ENCODE results near the gene FBXW8.

Gene FBXW8

DNA sequence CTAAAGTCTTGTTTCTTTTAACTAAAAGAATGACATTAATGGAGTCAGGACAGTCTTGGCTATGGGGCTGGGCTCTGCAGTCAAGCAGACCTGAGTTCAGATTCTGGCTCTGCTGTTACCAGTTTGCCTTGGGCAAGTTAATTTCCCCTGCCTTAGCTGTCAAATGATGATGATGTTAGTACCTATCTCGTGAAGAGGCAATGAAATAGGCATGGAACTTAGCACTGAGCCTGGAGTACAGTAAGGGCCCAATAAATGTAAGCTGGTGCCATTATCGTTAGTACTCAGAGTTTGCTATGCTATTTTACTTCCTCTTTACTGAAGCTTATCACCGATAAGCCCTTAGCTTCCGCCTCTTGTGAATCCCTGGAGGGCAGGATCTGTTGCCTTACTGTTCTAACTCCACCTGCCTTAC, 8.5 kb downstream of the FBXW8 start:
- TF ChIP-seq SIN3A (IDR thresholded peaks at IDR 0.05; ENCODE audit: borderline replicate concordance, insufficient read depth, low read length) (no peak), POLR2AphosphoS5 (IDR thresholded peaks at IDR 0.05; ENCODE audit: low read depth, low read length) (no peak), FOXP2 (optimal IDR thresholded peaks at IDR 0.05; ENCODE audit: borderline replicate concordance, extremely low read depth, extremely low read length, insufficient read depth) (no peak), TAF1 (IDR thresholded peaks at IDR 0.05; ENCODE audit: borderline replicate concordance, insufficient read depth, low read length) (no peak)
- TF ChIP-seq, protein P1, sequence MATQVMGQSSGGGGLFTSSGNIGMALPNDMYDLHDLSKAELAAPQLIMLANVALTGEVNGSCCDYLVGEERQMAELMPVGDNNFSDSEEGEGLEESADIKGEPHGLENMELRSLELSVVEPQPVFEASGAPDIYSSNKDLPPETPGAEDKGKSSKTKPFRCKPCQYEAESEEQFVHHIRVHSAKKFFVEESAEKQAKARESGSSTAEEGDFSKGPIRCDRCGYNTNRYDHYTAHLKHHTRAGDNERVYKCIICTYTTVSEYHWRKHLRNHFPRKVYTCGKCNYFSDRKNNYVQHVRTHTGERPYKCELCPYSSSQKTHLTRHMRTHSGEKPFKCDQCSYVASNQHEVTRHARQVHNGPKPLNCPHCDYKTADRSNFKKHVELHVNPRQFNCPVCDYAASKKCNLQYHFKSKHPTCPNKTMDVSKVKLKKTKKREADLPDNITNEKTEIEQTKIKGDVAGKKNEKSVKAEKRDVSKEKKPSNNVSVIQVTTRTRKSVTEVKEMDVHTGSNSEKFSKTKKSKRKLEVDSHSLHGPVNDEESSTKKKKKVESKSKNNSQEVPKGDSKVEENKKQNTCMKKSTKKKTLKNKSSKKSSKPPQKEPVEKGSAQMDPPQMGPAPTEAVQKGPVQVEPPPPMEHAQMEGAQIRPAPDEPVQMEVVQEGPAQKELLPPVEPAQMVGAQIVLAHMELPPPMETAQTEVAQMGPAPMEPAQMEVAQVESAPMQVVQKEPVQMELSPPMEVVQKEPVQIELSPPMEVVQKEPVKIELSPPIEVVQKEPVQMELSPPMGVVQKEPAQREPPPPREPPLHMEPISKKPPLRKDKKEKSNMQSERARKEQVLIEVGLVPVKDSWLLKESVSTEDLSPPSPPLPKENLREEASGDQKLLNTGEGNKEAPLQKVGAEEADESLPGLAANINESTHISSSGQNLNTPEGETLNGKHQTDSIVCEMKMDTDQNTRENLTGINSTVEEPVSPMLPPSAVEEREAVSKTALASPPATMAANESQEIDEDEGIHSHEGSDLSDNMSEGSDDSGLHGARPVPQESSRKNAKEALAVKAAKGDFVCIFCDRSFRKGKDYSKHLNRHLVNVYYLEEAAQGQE (IDR thresholded peaks at IDR 0.05; ENCODE audit: insufficient read depth in 1 of 2, low read depth in 2 of 2, low read length in 2 of 2), result no peak

DNA sequence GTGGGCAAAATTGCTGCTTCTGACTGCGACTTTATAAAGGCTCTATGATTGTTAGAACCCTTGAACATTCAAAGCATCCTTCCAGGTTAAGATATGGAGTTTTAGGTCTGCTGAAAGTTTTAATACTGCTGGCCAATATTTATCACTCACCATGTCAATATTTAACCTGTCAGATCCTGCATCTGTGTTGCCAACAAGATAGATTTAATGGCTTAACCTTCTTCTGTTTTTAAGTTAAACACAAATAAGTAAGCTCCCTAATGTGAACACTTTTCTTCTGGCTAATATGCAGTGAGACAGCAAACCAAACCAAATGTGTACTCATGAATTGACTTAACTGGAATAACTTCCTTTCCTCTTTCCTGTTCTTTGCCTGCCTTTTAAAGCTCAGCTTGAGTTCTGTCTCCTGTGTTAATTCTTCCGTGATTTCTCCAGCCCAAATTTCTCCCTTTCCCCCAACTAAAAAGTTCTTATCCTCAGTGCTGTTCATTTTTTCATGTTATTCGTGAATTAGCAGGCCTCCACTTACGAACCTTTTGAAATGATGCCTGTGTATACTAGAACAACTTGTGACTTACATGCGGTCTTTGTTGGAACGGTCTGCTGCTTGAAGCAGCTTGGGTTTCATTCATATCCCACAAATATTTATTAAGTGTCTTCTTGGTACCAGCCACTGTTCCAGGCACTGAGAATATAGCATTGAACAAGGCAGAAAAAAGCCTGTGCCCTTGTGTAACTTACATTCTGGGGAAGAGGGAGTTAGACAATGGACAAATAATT, 9.1 kb downstream of the FBXW8 start:
- TF ChIP-seq SIN3A (IDR thresholded peaks at IDR 0.05; ENCODE audit: borderline replicate concordance, insufficient read depth, low read length) (no peak), POLR2AphosphoS5 (IDR thresholded peaks at IDR 0.05; ENCODE audit: low read depth, low read length) (no peak), FOXP2 (optimal IDR thresholded peaks at IDR 0.05; ENCODE audit: borderline replicate concordance, extremely low read depth, extremely low read length, insufficient read depth) (no peak), TAF1 (IDR thresholded peaks at IDR 0.05; ENCODE audit: borderline replicate concordance, insufficient read depth, low read length) (no peak)
- TF ChIP-seq, protein P1 (IDR thresholded peaks at IDR 0.05; ENCODE audit: insufficient read depth in 1 of 2, low read depth in 2 of 2, low read length in 2 of 2), result no peak

DNA sequence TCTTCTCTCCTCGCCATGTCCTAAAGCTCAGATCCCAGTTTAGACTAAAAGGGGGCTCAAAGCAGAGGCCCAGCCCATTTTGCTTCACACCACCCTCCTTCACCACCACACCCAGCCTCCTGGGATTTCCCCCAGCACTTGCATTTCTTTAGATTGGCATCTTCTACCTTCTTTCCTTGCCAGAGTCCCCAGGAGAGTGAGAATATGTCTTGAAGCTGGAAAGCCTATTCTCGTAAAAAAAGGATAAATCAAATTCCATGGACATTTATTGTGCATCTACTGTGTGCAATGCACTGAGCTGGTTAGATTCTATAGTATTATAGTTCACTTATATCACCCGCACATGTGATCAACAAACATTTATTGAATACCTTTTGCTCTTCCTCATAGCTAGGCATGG, 10.2 kb downstream of the FBXW8 start:
- no peak for TF ChIP-seq POLR2AphosphoS5 (IDR thresholded peaks at IDR 0.05; ENCODE audit: low read depth, low read length)
- TF ChIP-seq, protein P1 (IDR thresholded peaks at IDR 0.05; ENCODE audit: insufficient read depth in 1 of 2, low read depth in 2 of 2, low read length in 2 of 2), result no peak
- TF ChIP-seq SIN3A (IDR thresholded peaks at IDR 0.05; ENCODE audit: borderline replicate concordance, insufficient read depth, low read length), result no peak
- TF ChIP-seq FOXP2 (optimal IDR thresholded peaks at IDR 0.05; ENCODE audit: borderline replicate concordance, extremely low read depth, extremely low read length, insufficient read depth), result no peak
- no peak for TF ChIP-seq TAF1 (IDR thresholded peaks at IDR 0.05; ENCODE audit: borderline replicate concordance, insufficient read depth, low read length)

DNA sequence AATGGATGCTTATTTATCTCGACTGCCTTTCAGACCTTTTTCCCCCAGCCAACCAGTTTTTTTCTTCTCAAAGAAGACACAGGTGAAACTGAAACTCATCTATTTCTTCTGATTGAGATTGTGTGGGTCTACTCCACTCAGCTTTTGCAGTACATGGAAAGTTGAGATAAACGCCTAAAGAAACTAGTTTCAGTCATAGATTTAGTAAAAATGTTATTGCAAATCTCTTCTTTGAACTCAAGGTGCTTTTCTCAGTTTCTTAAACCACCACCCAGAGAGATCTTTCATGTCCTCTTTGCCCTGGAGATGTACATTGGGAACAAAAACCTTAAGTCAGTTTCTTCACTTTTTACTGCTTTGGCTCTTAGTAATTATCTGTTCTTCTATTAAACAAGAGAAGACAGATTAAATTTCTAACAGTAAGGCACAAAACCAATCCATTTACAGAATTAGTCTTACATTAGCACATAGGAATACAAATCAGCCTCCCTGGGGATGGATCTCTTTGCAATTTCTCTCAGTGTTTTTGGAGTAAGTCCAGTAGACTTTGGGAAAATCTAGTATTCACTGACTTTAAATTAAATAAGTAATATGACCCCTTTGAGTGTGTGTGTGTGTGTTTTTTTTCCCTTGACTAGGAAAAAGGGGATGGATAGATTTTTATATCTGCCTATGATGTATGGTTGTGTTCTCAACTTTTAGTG, 11.6 kb downstream of the FBXW8 start:
- no peak for TF ChIP-seq FOXP2 (optimal IDR thresholded peaks at IDR 0.05; ENCODE audit: borderline replicate concordance, extremely low read depth, extremely low read length, insufficient read depth)
- TF ChIP-seq POLR2AphosphoS5 (IDR thresholded peaks at IDR 0.05; ENCODE audit: low read depth, low read length), result no peak
- TF ChIP-seq TAF1 (IDR thresholded peaks at IDR 0.05; ENCODE audit: borderline replicate concordance, insufficient read depth, low read length), result no peak
- TF ChIP-seq, protein P1 (IDR thresholded peaks at IDR 0.05; ENCODE audit: insufficient read depth in 1 of 2, low read depth in 2 of 2, low read length in 2 of 2), result no peak
- no peak for TF ChIP-seq SIN3A (IDR thresholded peaks at IDR 0.05; ENCODE audit: borderline replicate concordance, insufficient read depth, low read length)
